Body of pancreas (tissue), 4 donors: ENCODE measurements around the gene FOXP1. TPM values are rescaled to one million over a fixed set of nuclear protein-coding genes. Genes with fewer than 3 reads are reported as not detected.

ENCODE experiments used
- ATAC-seq: fragments of 150-250 bp; one replicate; pipeline ENCODE4 v1.9.1; 2016
- DNase-seq, 4 donors: peaks; one replicate each; pipeline ENCODE4 v3.0.0-alpha.2; 2019
- H3K27ac ChIP-seq, 4 donors: fragments of 200-600 bp; sonication (generic); 1 replicate in 3 of 4; 2 replicates in 1 of 4; pipeline versions ENCODE4 v1.5.1 to v1.6.1; 2016 to 2019; ENCODE audit warnings: mild to moderate bottlenecking in 1 of 4, mixed read lengths in 1 of 4, moderate library complexity in 1 of 4
- H3K27me3 ChIP-seq, 2 donors: fragments of 200-600 bp; sonication (generic); one replicate each; pipeline ENCODE4 v1.6.0; 2016; ENCODE audit warnings: mild to moderate bottlenecking in 1 of 2
- H3K36me3 ChIP-seq, 2 donors: fragments of 200-600 bp; sonication (generic); replicated peaks in 1 of 2; 2 replicates each; pipeline ENCODE4 v1.5.1; 2016; ENCODE audit warnings: low read depth in 2 of 2; ENCODE audit not compliant: insufficient read depth in 1 of 2
- H3K4me1 ChIP-seq: fragments of 200-600 bp; sonication (generic); one replicate; pipeline ENCODE4 v1.6.0; 2016
- H3K4me3 ChIP-seq, 2 donors: fragments of 200-600 bp; sonication (generic); 1 replicate in 1 of 2; 2 replicates in 1 of 2; pipeline ENCODE4 v1.5.1; 2016 to 2019
- H3K9me3 ChIP-seq, 3 donors: fragments of 200-600 bp; sonication (generic); 1 replicate in 2 of 3; 2 replicates in 1 of 3; pipeline ENCODE4 v1.5.1; 2016
- CTCF ChIP-seq, 7 experiments: fragments of 450-650 bp in 4 of 7; fragments of 200-600 bp in 3 of 7; sonication (generic) in 3 of 7; IDR thresholded peaks; one replicate each; pipeline ENCODE4 v1.5.1; 2016 to 2019; ENCODE audit warnings: antibody characterized with exemption in 7 of 7
- POLR2A ChIP-seq, 3 donors: fragments of 450-650 bp; IDR thresholded peaks; one replicate each; pipeline ENCODE4 v1.6.1; 2016; ENCODE audit warnings: antibody characterized with exemption in 3 of 3, mild to moderate bottlenecking in 2 of 3
- WGBS, 2 donors: methylation state at CpG; one replicate each; pipeline ENCODE4 v1.1.5; 2017; 5-methylcytosine and 5-hydroxymethylcytosine counted together
- intact Hi-C: fragments of 100-400 bp; cut with DNase I; formaldehyde crosslinking; loops from one replicate; pipeline ENCODE4 v1.15.1; 2023
- total RNA-seq, 2 donors: library from RNA; depleted of rRNA; stranded (reverse); fragments of >200 nt; gene quantifications; one replicate each; pipeline ENCODE4 v1.1.0, GENCODE V29; 2016

The FOXP1 gene
- total RNA-seq, 2 donors from 2014 or later = 85.7 to 86.1 TPM

- no peak for TF ChIP-seq CTCF (IDR thresholded peaks at IDR 0.05)
- no peak for TF ChIP-seq POLR2A (IDR thresholded peaks at IDR 0.05)
- ATAC-seq (peak; percentile 56), DNase-seq (peak in 2 of 4 donors; percentile 34 to 45)
- Histone ChIP-seq H3K9me3 (no peaks in the 10 kb centered on the region), H3K4me3 (no peak overlapping the region), H3K27me3 (no peaks in the 10 kb centered on the region), H3K36me3 (no peaks in the 10 kb centered on the region), H3K27ac (peak overlapping the region; percentile 7 to 50 (median 46)), H3K4me1 (peaks cover 8% of the 10 kb centered on the region)
- intact Hi-C loops = no loop called here
- WGBS, 2 donors = 47% methylated on average over 8 of the region's 8 CpGs
Observed at GRCh38 chr3:71262364-71263265, 320.9 kb downstream of the FOXP1 start.

- DNase-seq (no peak), ATAC-seq (no peak)
- no peaks in the 10 kb centered on the region for H3K36me3 ChIP-seq
- WGBS, 2 donors = 94 to 97% methylated on average over 6 to 8 of the region's 8 CpGs
- H3K27me3 ChIP-seq = no peaks in the 10 kb centered on the region
- H3K27ac ChIP-seq = no peak overlapping the region
- no peak for TF ChIP-seq POLR2A (IDR thresholded peaks at IDR 0.05)
- no peak for TF ChIP-seq CTCF (IDR thresholded peaks at IDR 0.05)
- H3K4me3 ChIP-seq = no peak overlapping the region
- H3K4me1 ChIP-seq = peaks cover 8% of the 10 kb centered on the region
- no peaks in the 10 kb centered on the region for H3K9me3 ChIP-seq
- intact Hi-C loops = no loop called here
Observed at GRCh38 chr3:71260782-71261181, 322.7 kb downstream of the FOXP1 start.

GRCh38 chr3:71258526-71258925, 325.0 kb downstream of the FOXP1 start:
- no peaks in the 10 kb centered on the region for H3K9me3 ChIP-seq
- no peak for ATAC-seq
- no peak overlapping the region for H3K27ac ChIP-seq
- H3K4me3 ChIP-seq = no peak overlapping the region
- H3K36me3 ChIP-seq = no peaks in the 10 kb centered on the region
- peaks cover 25% of the 10 kb centered on the region for H3K4me1 ChIP-seq
- 89 to 98% methylated on average over 3 of the region's 3 CpGs for WGBS, 2 donors
- DNase-seq = no peak
- TF ChIP-seq POLR2A (IDR thresholded peaks at IDR 0.05) = no peak
- TF ChIP-seq CTCF (IDR thresholded peaks at IDR 0.05) = no peak
- intact Hi-C loops = no loop called here
- no peaks in the 10 kb centered on the region for H3K27me3 ChIP-seq

- Histone ChIP-seq H3K27me3 (no peaks in the 10 kb centered on the region), H3K4me1 (peaks cover 29% of the 10 kb centered on the region), H3K4me3 (no peak overlapping the region), H3K27ac (no peak overlapping the region), H3K9me3 (no peaks in the 10 kb centered on the region), H3K36me3 (no peaks in the 10 kb centered on the region)
- ATAC-seq (no peak), DNase-seq (no peak)
- WGBS, 2 donors = 86 to 95% methylated on average over 1 of the region's 1 CpG
- intact Hi-C loops = no loop called here
- TF ChIP-seq CTCF (IDR thresholded peaks at IDR 0.05) (no peak), POLR2A (IDR thresholded peaks at IDR 0.05) (no peak)
Observed at GRCh38 chr3:71258116-71258515, 325.4 kb downstream of the FOXP1 start.

- DNase-seq (no peak), ATAC-seq (no peak)
- H3K27me3 ChIP-seq = no peaks in the 10 kb centered on the region
- no peaks in the 10 kb centered on the region for H3K36me3 ChIP-seq
- H3K27ac ChIP-seq = peak overlapping the region in 1 of 4 donors; percentile 69
- H3K4me3 ChIP-seq = no peak overlapping the region
- WGBS, 2 donors = 85 to 89% methylated on average over 3 of the region's 3 CpGs
- intact Hi-C loops = no loop called here
- TF ChIP-seq POLR2A (IDR thresholded peaks at IDR 0.05) (no peak), CTCF (IDR thresholded peaks at IDR 0.05) (no peak)
- no peaks in the 10 kb centered on the region for H3K9me3 ChIP-seq
- H3K4me1 ChIP-seq = peaks cover 37% of the 10 kb centered on the region
Observed at GRCh38 chr3:71255498-71255897, 328.0 kb downstream of the FOXP1 start.
